Activated CD8-positive, alpha-beta memory T cell treated with anti-CD3 and anti-CD28 coated beads for 4 hours (primary cell): ENCODE results near the gene PRKAG2.

Experiments
- DNase-seq, 2 donors: peaks; one replicate each; pipeline ENCODE4 v3.0.0-alpha.2; 2020; ENCODE audit warnings: low read depth in 2 of 2

PRKAG2 gene

GRCh38 chr7:151817981-151818673 is 58.8 kb downstream of the PRKAG2 start:
- no peak for DNase-seq

DNA sequence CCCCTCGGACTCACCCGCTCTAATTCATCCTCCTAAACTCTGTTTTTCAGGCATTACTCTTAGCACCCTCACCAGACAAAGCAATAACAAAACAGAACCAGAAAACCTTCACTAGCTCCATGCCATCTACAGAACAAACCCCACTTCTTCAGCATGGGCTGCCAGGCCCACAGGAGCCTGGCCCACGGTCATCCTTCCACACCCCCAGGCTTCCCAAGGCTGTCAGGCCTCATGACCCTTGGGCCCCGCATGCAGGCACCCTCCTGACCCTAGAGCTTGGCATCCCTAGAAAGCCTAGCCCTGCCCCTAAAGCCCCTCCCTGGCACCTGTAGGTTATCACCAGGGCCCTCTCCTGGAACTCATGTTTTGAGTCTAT is 59.6 kb downstream of the PRKAG2 start:
- no peak for DNase-seq

- no peak for DNase-seq
Measured at GRCh38 chr7:151816562-151817314, 60.2 kb downstream of the PRKAG2 start.

- no peak for DNase-seq
Measured at GRCh38 chr7:151815419-151815818, 61.5 kb downstream of the PRKAG2 start.

DNA sequence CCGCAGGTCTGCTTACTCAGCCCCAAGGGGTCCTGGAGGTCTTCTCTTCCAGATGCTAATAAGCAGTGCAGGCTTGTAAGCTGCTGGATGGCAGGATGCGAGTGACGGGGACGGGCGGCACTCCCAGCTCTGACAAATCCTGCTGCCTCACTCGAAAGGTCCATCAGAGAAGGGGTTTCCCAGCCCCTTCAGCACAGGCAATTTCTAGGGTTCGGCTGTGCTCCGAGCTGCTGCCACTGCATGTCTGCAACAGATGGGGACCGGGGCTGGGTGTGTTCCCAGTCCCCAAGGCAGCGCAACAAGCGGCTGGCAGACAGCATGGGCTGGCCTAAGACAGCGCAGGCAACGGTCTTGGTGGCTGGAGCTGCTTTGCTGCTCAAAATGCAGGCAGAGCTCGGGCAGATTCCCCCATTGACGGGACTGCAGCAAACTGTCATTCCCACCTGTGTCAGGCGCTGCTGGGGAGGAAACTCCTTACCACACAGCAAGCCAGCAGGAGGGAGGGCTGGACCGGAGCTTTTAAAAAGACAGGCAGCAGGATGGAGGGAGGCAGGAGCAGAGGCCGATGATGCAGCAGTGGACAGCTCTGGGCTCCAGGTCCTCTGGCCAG is 62.4 kb downstream of the PRKAG2 start:
- no peak for DNase-seq

DNA sequence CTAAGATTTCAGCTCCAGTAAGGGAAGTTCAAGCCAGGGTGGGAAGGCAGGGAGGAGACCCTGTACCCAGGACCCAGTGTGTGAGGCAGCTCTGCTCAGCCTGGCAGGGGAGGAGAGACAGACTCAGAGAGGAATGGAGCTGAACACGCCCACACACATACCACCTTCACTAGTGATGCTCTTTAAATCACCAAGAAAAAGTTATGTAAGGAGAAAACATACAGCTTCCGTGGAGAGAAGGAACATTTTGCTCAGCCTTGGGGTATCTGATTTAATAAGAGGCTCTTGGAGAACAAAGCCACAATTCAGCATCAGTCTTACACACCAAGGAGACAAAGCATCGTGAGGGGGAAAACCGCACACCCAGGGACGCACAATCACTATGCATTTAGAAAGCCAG is 62.9 kb downstream of the PRKAG2 start:
- DNase-seq: no peak

GRCh38 chr7:151813445-151813844 is 63.5 kb downstream of the PRKAG2 start:
- DNase-seq: no peak

GRCh38 chr7:151812967-151813366 is 63.9 kb downstream of the PRKAG2 start:
- no peak for DNase-seq

DNA sequence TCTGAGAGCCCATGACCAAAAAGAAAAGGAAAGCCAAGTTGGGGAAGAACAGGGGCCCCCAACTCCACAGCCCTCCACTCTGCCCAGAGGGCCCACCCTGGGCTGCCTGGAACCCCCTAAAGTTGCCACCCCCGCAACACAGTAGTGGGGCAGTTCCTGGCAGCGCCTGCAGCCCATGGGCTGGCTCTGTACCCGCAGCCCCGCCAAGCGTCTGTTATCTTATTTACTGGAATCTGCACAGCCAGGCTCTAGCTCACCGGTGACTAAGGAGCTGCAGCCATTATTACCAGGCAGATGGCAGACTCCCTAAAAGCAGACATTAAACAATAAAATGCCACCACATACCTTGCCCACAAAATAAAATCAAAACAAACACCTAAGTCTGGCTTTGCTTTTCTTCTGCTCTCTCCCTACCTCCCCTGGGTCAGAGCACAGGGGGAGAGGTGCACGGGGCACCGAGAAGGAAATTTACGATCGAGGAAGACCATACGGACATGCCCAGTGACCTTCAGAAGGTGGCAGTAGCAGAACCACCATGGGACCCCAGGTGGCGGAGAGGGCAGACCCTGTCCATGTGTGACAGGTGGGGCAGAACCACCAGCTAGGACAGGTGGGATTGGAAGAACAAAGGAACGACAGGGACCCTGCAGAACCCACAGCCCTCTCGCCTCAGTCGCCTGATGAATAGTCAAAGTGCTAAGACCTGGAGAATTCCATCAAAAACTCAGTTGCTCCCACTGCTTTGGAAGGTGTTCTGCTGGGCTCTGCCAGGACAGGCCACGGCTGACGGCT is 66.3 kb downstream of the PRKAG2 start:
- DNase-seq: no peak

- no peak for DNase-seq
Measured at GRCh38 chr7:151809864-151810170, 67.1 kb downstream of the PRKAG2 start.

- no peak for DNase-seq
Measured at GRCh38 chr7:151809146-151809863, 67.6 kb downstream of the PRKAG2 start.

GRCh38 chr7:151808400-151809145 is 68.3 kb downstream of the PRKAG2 start:
- DNase-seq: no peak

DNA sequence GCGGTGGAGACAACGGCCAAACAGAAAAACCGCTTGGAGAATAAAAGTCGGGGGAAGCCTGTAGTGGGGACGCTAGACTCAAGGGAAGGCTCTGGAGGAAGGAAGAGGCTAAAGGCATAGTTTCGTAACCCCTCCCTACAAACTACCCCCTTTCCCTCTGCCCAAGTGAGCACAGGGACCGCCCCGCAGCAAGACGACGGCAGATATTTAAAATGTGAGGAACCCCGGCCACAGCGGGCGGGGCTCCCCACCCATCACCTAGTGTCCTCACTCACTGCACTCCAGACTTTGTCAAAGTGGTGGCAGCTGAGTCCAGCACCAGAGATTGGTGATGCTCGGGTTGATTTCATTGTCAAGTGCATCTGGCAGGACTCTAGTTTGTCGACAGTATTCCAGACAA is 69.1 kb downstream of the PRKAG2 start:
- no peak for DNase-seq

GRCh38 chr7:151806952-151807775 is 69.8 kb downstream of the PRKAG2 start:
- DNase-seq: no peak

GRCh38 chr7:151806204-151806603 is 70.7 kb downstream of the PRKAG2 start:
- DNase-seq: no peak

DNA sequence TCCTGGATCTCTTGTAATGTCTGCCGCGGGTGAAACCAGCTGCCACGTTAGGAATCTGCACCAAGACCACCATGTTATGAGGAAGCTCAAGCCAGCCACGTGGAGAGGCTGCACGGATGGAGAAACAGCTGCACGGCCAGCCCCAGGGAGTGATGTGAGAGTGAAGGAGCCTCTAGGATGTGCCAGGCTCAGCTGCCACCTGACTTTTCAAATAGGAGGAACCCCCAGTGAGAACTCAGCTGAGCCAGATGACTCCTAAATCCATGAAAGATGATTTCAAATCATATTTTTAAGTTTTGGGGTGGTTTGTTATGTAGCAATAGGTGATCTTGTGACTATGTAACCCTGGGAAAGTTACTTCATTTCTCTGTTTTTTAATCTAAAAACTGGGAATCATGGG is 71.7 kb downstream of the PRKAG2 start:
- DNase-seq: no peak

- no peak for DNase-seq
Measured at GRCh38 chr7:151804756-151805155, 72.2 kb downstream of the PRKAG2 start.

GRCh38 chr7:151803841-151804240 is 73.1 kb downstream of the PRKAG2 start:
- DNase-seq: no peak

DNA sequence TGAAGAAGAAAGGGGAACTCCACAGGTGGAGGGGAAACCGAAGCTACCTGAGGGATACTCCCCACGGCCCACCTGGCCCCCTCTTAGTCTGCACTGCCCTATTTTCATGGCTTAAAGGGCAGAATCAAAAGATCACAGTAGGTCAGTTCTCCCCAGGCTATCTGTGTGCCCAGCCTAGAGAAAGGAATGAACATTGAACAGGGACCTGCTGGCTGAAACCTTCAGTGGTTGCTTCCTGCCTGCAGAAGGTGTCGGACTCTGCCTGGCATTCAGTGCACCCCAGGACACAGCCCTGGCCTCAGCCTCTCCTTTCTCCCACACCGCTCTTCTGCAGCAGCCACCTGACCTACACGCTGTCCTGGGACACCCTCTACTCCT is 74.5 kb downstream of the PRKAG2 start:
- no peak for DNase-seq

GRCh38 chr7:151801782-151802468 is 75.0 kb downstream of the PRKAG2 start:
- no peak for DNase-seq
